Ishikawa (cell line): Measurements from ENCODE around the gene PVRIG.

Experiments used
- CREB1 ChIP-seq: IDR thresholded peaks from 2 replicates; pipeline ENCODE4 v1.6.1; 2012; ENCODE audit warnings: low read depth
- EGR1 ChIP-seq: IDR thresholded peaks from 2 replicates; pipeline ENCODE4 v1.6.1; 2012
- EP300 ChIP-seq: IDR thresholded peaks from 2 replicates; pipeline ENCODE4 v1.6.1; 2012; ENCODE audit warnings: borderline replicate concordance
- NFIC ChIP-seq: IDR thresholded peaks from 2 replicates; pipeline ENCODE4 v1.6.1; 2012
- RAD21 ChIP-seq: IDR thresholded peaks from 2 replicates; pipeline ENCODE4 v1.6.1; 2012; ENCODE audit warnings: low read depth
- TAF1 ChIP-seq: IDR thresholded peaks from 2 replicates; pipeline ENCODE4 v1.6.1; 2012; ENCODE audit warnings: low read depth, mild to moderate bottlenecking
- TCF12 ChIP-seq: IDR thresholded peaks from 2 replicates; pipeline ENCODE4 v1.6.1; 2012; ENCODE audit warnings: low read depth
- TEAD4 ChIP-seq: IDR thresholded peaks from 2 replicates; pipeline ENCODE4 v1.6.1; 2012
- YY1 ChIP-seq: IDR thresholded peaks from 2 replicates; pipeline ENCODE4 v1.6.1; 2012; ENCODE audit warnings: low read depth
- ZBTB7A ChIP-seq: IDR thresholded peaks from 2 replicates; pipeline ENCODE4 v1.6.1; 2012; ENCODE audit warnings: low read depth
- TF ChIP-seq, protein P1 (sequence below): IDR thresholded peaks from 2 replicates; pipeline ENCODE4 v1.6.1; 2012; ENCODE audit warnings: low read depth, mild to moderate bottlenecking
- TF ChIP-seq, protein P2 (sequence below): IDR thresholded peaks from 2 replicates; pipeline ENCODE4 v1.6.1; 2012

DNA sequence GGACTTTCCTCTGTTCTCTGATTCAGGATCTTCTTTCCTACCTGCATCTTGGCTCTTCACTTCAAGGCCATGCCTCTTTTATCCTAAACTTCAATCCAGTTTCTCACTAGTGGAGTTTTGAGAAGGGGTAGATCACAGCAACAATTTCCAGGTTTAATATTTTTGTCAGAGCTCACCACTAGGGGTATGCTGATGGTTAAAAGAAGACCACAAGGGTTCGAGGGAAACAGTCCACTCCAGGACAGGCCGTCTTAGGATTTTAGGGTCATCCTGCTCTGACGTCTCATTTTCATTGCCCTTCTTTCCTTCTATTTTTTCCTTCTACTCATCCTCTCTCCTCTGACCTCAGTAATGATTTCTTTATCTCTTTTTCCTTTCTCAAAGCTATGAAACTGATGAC, 30.7 kb upstream of the PVRIG start:
- TF ChIP-seq EGR1 (no peak), RAD21 (no peak), YY1 (no peak), CREB1 (no peak), TEAD4 (no peak), NFIC (no peak), TCF12 (no peak), EP300 (no peak), ZBTB7A (no peak), TAF1 (no peak)
- TF ChIP-seq, protein P1, sequence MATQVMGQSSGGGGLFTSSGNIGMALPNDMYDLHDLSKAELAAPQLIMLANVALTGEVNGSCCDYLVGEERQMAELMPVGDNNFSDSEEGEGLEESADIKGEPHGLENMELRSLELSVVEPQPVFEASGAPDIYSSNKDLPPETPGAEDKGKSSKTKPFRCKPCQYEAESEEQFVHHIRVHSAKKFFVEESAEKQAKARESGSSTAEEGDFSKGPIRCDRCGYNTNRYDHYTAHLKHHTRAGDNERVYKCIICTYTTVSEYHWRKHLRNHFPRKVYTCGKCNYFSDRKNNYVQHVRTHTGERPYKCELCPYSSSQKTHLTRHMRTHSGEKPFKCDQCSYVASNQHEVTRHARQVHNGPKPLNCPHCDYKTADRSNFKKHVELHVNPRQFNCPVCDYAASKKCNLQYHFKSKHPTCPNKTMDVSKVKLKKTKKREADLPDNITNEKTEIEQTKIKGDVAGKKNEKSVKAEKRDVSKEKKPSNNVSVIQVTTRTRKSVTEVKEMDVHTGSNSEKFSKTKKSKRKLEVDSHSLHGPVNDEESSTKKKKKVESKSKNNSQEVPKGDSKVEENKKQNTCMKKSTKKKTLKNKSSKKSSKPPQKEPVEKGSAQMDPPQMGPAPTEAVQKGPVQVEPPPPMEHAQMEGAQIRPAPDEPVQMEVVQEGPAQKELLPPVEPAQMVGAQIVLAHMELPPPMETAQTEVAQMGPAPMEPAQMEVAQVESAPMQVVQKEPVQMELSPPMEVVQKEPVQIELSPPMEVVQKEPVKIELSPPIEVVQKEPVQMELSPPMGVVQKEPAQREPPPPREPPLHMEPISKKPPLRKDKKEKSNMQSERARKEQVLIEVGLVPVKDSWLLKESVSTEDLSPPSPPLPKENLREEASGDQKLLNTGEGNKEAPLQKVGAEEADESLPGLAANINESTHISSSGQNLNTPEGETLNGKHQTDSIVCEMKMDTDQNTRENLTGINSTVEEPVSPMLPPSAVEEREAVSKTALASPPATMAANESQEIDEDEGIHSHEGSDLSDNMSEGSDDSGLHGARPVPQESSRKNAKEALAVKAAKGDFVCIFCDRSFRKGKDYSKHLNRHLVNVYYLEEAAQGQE = no peak
- TF ChIP-seq, protein P2, sequence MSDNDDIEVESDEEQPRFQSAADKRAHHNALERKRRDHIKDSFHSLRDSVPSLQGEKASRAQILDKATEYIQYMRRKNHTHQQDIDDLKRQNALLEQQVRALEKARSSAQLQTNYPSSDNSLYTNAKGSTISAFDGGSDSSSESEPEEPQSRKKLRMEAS = no peak
